Esophagus muscularis mucosa (tissue), 4 donors: ENCODE results near the gene MAP3K4. TPM values are rescaled to one million over a fixed set of nuclear protein-coding genes. Genes with fewer than 3 reads are reported as not detected.
A peak's percentile ranks its signal among the peaks of the same experiment; 100 is the strongest.

ENCODE experiments used
- DNase-seq: peaks from one replicate; pipeline ENCODE4 v3.0.0-alpha.2; 2017; ENCODE audit errors: extremely low spot score
- H3K27ac ChIP-seq, 4 donors: fragments of 200-600 bp; sonication (generic); replicated peaks in 1 of 4; 1 replicate in 3 of 4; 2 replicates in 1 of 4; pipeline ENCODE4 v1.5.1; 2016 to 2019; ENCODE audit warnings: mild to moderate bottlenecking in 1 of 4
- H3K27me3 ChIP-seq, 4 donors: fragments of 200-600 bp; sonication (generic); one replicate each; pipeline versions ENCODE4 v1.5.1 to v1.6.0; 2016 to 2019
- H3K36me3 ChIP-seq, 4 donors: fragments of 200-600 bp; sonication (generic); one replicate each; pipeline ENCODE4 v1.5.1; 2016 to 2019
- H3K4me1 ChIP-seq, 4 donors: fragments of 200-600 bp; sonication (generic); one replicate each; pipeline ENCODE4 v1.5.1; 2016 to 2019
- H3K4me3 ChIP-seq, 4 donors: fragments of 200-600 bp; sonication (generic); 1 replicate in 2 of 4; 2 replicates in 2 of 4; pipeline ENCODE4 v1.5.1; 2016 to 2019; ENCODE audit warnings: mild to moderate bottlenecking in 4 of 4, moderate library complexity in 1 of 4
- H3K9me3 ChIP-seq, 4 donors: fragments of 200-600 bp; sonication (generic); 1 replicate in 3 of 4; 2 replicates in 1 of 4; pipeline ENCODE4 v1.5.1; 2016 to 2019
- CTCF ChIP-seq, 3 experiments: fragments of 200-600 bp in 2 of 3; fragments of 450-650 bp in 1 of 3; sonication (generic) in 2 of 3; IDR thresholded peaks; one replicate each; pipeline ENCODE4 v1.5.1; 2017 to 2019; ENCODE audit warnings: antibody characterized with exemption in 3 of 3, mild to moderate bottlenecking in 2 of 3, moderate library complexity in 1 of 3
- EP300 ChIP-seq: sonication (generic); formaldehyde crosslinking; IDR thresholded peaks from one replicate; pipeline ENCODE4 v1.6.1; 2017; ENCODE audit warnings: antibody characterized with exemption
- POLR2A ChIP-seq: fragments of 450-650 bp; IDR thresholded peaks from one replicate; pipeline ENCODE4 v1.6.1; 2017; ENCODE audit warnings: antibody characterized with exemption, moderate library complexity, mild to moderate bottlenecking, low read depth
- POLR2AphosphoS5 ChIP-seq, 2 donors: sonication (generic); formaldehyde crosslinking; IDR thresholded peaks; one replicate each; pipeline ENCODE4 v1.6.1; 2017; ENCODE audit warnings: antibody characterized with exemption in 2 of 2
- WGBS: methylation state at CpG from one replicate; pipeline ENCODE4 v1.1.5; 2018; 5-methylcytosine and 5-hydroxymethylcytosine counted together
- intact Hi-C: fragments of 100-400 bp; cut with DNase I; formaldehyde crosslinking; loops from one replicate; pipeline ENCODE4 v1.15.1; 2023
- total RNA-seq, 4 donors: library from RNA; depleted of rRNA; stranded (reverse); fragments of >200 nt; gene quantifications; one replicate each; pipeline versions ENCODE4 v1.1.0 to v1.2.1, GENCODE V29; 2016

Gene MAP3K4
- total RNA-seq, 4 donors from 2014 or later = 17.9 to 22.8 (median 21.5) TPM

- H3K4me3 ChIP-seq = peak overlapping the region; percentile 72 to 99 (median 95)
- WGBS = 0% methylated on average over 16 of the region's 47 CpGs
- H3K9me3 ChIP-seq = no peaks in the 10 kb centered on the region
- peak overlapping the region; percentile 88 to 95 (median 94) for H3K27ac ChIP-seq
- no peaks in the 10 kb centered on the region for H3K27me3 ChIP-seq
- no peaks in the 10 kb centered on the region for H3K36me3 ChIP-seq
- H3K4me1 ChIP-seq = peaks cover 10 to 47% (median 28%) of the 10 kb centered on the region in 4 donors
- DNase-seq = peak; percentile 91
- intact Hi-C loops = loop anchor here (2.0 kb wide), 1 partner anchor 62 kb away; no protein-coding TSS in a partner anchor
- TF ChIP-seq EP300 (no peak), CTCF (IDR thresholded peaks at IDR 0.05) (peak; percentile 54 to 59 (median 58)), POLR2A (no peak)
Observed at GRCh38 chr6:160992061-160992979, 751 bp downstream of the MAP3K4 start.

GRCh38 chr6:160992980-160993314 lies 1.4 kb downstream of the MAP3K4 start:
- DNase-seq = no peak
- peak overlapping the region; percentile 72 to 99 (median 95) for H3K4me3 ChIP-seq
- peaks cover 10 to 47% (median 28%) of the 10 kb centered on the region in 4 donors for H3K4me1 ChIP-seq
- no peaks in the 10 kb centered on the region for H3K9me3 ChIP-seq
- H3K27me3 ChIP-seq = no peaks in the 10 kb centered on the region
- intact Hi-C loops = loop anchor here (2.0 kb wide), 1 partner anchor 62 kb away; no protein-coding TSS in a partner anchor
- no peaks in the 10 kb centered on the region for H3K36me3 ChIP-seq
- TF ChIP-seq EP300 (no peak), POLR2AphosphoS5 (IDR thresholded peaks at IDR 0.05) (no peak), CTCF (IDR thresholded peaks at IDR 0.05) (no peak), POLR2A (no peak)
- peak overlapping the region in 1 of 4 donors; percentile 94 for H3K27ac ChIP-seq

- 95% methylated on average over 1 of the region's 1 CpG for WGBS
- Histone ChIP-seq H3K27me3 (no peaks in the 10 kb centered on the region), H3K36me3 (no peaks in the 10 kb centered on the region), H3K9me3 (no peaks in the 10 kb centered on the region), H3K4me1 (peaks cover 25 to 47% (median 29%) of the 10 kb centered on the region in 4 donors), H3K4me3 (no peak overlapping the region), H3K27ac (no peak overlapping the region)
- intact Hi-C loops = no loop called here
- peak; percentile 34 for DNase-seq
- TF ChIP-seq POLR2AphosphoS5 (IDR thresholded peaks at IDR 0.05) (no peak), EP300 (no peak), POLR2A (no peak), CTCF (IDR thresholded peaks at IDR 0.05) (no peak)
Observed at GRCh38 chr6:160995271-160995670, 3.7 kb downstream of the MAP3K4 start.

- H3K9me3 ChIP-seq = no peaks in the 10 kb centered on the region
- H3K27ac ChIP-seq = no peak overlapping the region
- H3K36me3 ChIP-seq = no peaks in the 10 kb centered on the region
- peaks cover 20 to 41% (median 30%) of the 10 kb centered on the region in 4 donors for H3K4me1 ChIP-seq
- no peak overlapping the region for H3K4me3 ChIP-seq
- no peaks in the 10 kb centered on the region for H3K27me3 ChIP-seq
- intact Hi-C loops = no loop called here
- DNase-seq = peak; percentile 72
- 84% methylated on average over 4 of the region's 4 CpGs for WGBS
- TF ChIP-seq POLR2AphosphoS5 (IDR thresholded peaks at IDR 0.05) = no peak
- no peak for TF ChIP-seq EP300
- TF ChIP-seq CTCF (IDR thresholded peaks at IDR 0.05) = no peak
- TF ChIP-seq POLR2A = no peak
Observed at GRCh38 chr6:160996131-160996601, 4.6 kb downstream of the MAP3K4 start.
